ENCODE measurements around the gene LNX1.

Gene LNX1

GRCh38 chr4:53538756-53539155, 52.5 kb downstream of the LNX1 start:
- TF ChIP-seq ESRRG (CRISPR knock-in tag; IDR thresholded peaks at IDR 0.05) (no peak), OSR1 (CRISPR knock-in tag; IDR thresholded peaks at IDR 0.05) (no peak), PPARA (CRISPR knock-in tag; IDR thresholded peaks at IDR 0.05; ENCODE audit: borderline replicate concordance) (no peak), ZFP30 (CRISPR knock-in tag; IDR thresholded peaks at IDR 0.05) (no peak), TOX (CRISPR knock-in tag; IDR thresholded peaks at IDR 0.05; ENCODE audit: borderline replicate concordance) (no peak), BACH2 (CRISPR knock-in tag; IDR thresholded peaks at IDR 0.05; ENCODE audit: borderline replicate concordance) (no peak), GLIS3 (CRISPR knock-in tag; IDR thresholded peaks at IDR 0.05) (no peak), ZNF8 (CRISPR knock-in tag; IDR thresholded peaks at IDR 0.05) (no peak), SNAI2 (CRISPR knock-in tag; IDR thresholded peaks at IDR 0.05) (no peak), ZC3H10 (CRISPR knock-in tag; IDR thresholded peaks at IDR 0.05) (no peak), RARB (CRISPR knock-in tag; IDR thresholded peaks at IDR 0.05) (no peak), ZNF565 (CRISPR knock-in tag; conservative IDR thresholded peaks at IDR 0.05; ENCODE audit: low read depth) (no peak), ISL1 (CRISPR knock-in tag; IDR thresholded peaks at IDR 0.05) (no peak), TCF4 (CRISPR knock-in tag; IDR thresholded peaks at IDR 0.05; ENCODE audit: borderline replicate concordance) (no peak), ZFP3 (CRISPR knock-in tag; IDR thresholded peaks at IDR 0.05) (no peak)
- TF ChIP-seq, protein P1, sequence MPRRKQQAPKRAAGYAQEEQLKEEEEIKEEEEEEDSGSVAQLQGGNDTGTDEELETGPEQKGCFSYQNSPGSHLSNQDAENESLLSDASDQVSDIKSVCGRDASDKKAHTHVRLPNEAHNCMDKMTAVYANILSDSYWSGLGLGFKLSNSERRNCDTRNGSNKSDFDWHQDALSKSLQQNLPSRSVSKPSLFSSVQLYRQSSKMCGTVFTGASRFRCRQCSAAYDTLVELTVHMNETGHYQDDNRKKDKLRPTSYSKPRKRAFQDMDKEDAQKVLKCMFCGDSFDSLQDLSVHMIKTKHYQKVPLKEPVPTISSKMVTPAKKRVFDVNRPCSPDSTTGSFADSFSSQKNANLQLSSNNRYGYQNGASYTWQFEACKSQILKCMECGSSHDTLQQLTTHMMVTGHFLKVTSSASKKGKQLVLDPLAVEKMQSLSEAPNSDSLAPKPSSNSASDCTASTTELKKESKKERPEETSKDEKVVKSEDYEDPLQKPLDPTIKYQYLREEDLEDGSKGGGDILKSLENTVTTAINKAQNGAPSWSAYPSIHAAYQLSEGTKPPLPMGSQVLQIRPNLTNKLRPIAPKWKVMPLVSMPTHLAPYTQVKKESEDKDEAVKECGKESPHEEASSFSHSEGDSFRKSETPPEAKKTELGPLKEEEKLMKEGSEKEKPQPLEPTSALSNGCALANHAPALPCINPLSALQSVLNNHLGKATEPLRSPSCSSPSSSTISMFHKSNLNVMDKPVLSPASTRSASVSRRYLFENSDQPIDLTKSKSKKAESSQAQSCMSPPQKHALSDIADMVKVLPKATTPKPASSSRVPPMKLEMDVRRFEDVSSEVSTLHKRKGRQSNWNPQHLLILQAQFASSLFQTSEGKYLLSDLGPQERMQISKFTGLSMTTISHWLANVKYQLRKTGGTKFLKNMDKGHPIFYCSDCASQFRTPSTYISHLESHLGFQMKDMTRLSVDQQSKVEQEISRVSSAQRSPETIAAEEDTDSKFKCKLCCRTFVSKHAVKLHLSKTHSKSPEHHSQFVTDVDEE (CRISPR knock-in tag; IDR thresholded peaks at IDR 0.05): no peak
- TF ChIP-seq, protein P2, sequence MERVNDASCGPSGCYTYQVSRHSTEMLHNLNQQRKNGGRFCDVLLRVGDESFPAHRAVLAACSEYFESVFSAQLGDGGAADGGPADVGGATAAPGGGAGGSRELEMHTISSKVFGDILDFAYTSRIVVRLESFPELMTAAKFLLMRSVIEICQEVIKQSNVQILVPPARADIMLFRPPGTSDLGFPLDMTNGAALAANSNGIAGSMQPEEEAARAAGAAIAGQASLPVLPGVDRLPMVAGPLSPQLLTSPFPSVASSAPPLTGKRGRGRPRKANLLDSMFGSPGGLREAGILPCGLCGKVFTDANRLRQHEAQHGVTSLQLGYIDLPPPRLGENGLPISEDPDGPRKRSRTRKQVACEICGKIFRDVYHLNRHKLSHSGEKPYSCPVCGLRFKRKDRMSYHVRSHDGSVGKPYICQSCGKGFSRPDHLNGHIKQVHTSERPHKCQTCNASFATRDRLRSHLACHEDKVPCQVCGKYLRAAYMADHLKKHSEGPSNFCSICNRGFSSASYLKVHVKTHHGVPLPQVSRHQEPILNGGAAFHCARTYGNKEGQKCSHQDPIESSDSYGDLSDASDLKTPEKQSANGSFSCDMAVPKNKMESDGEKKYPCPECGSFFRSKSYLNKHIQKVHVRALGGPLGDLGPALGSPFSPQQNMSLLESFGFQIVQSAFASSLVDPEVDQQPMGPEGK (CRISPR knock-in tag; IDR thresholded peaks at IDR 0.05; ENCODE audit: borderline replicate concordance): no peak
- TF ChIP-seq, protein P3, sequence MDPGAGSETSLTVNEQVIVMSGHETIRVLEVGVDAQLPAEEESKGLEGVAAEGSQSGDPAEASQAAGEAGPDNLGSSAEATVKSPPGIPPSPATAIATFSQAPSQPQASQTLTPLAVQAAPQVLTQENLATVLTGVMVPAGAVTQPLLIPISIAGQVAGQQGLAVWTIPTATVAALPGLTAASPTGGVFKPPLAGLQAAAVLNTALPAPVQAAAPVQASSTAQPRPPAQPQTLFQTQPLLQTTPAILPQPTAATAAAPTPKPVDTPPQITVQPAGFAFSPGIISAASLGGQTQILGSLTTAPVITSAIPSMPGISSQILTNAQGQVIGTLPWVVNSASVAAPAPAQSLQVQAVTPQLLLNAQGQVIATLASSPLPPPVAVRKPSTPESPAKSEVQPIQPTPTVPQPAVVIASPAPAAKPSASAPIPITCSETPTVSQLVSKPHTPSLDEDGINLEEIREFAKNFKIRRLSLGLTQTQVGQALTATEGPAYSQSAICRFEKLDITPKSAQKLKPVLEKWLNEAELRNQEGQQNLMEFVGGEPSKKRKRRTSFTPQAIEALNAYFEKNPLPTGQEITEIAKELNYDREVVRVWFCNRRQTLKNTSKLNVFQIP (CRISPR knock-in tag; IDR thresholded peaks at IDR 0.05; ENCODE audit: borderline replicate concordance, low read depth): no peak
- TF ChIP-seq, protein P4, sequence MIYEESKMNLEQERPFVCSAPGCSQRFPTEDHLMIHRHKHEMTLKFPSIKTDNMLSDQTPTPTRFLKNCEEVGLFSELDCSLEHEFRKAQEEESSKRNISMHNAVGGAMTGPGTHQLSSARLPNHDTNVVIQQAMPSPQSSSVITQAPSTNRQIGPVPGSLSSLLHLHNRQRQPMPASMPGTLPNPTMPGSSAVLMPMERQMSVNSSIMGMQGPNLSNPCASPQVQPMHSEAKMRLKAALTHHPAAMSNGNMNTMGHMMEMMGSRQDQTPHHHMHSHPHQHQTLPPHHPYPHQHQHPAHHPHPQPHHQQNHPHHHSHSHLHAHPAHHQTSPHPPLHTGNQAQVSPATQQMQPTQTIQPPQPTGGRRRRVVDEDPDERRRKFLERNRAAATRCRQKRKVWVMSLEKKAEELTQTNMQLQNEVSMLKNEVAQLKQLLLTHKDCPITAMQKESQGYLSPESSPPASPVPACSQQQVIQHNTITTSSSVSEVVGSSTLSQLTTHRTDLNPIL (CRISPR knock-in tag; IDR thresholded peaks at IDR 0.05; ENCODE audit: low read depth): no peak
- no peak for ATAC-seq

- ATAC-seq: no peak
- TF ChIP-seq ZFP3 (CRISPR knock-in tag; IDR thresholded peaks at IDR 0.05) (no peak), GLIS3 (CRISPR knock-in tag; IDR thresholded peaks at IDR 0.05) (no peak), BACH2 (CRISPR knock-in tag; IDR thresholded peaks at IDR 0.05; ENCODE audit: borderline replicate concordance) (no peak), ZNF565 (CRISPR knock-in tag; conservative IDR thresholded peaks at IDR 0.05; ENCODE audit: low read depth) (no peak), OSR1 (CRISPR knock-in tag; IDR thresholded peaks at IDR 0.05) (no peak), ARNTL (CRISPR knock-in tag; IDR thresholded peaks at IDR 0.05; ENCODE audit: borderline replicate concordance, low read depth) (no peak), ZNF70 (CRISPR knock-in tag; IDR thresholded peaks at IDR 0.05) (no peak), ZC3H10 (CRISPR knock-in tag; IDR thresholded peaks at IDR 0.05) (no peak)
- TF ChIP-seq, protein P3 (CRISPR knock-in tag; IDR thresholded peaks at IDR 0.05; ENCODE audit: borderline replicate concordance, low read depth): no peak
- TF ChIP-seq, protein P4 (CRISPR knock-in tag; IDR thresholded peaks at IDR 0.05; ENCODE audit: low read depth): no peak
Measured at GRCh38 chr4:53537606-53538005, 53.7 kb downstream of the LNX1 start.
